ENCODE measurements around the gene NCCRP1. TPM values are rescaled to one million over a fixed set of nuclear protein-coding genes. Genes with fewer than 3 reads are reported as not detected.
A peak's percentile ranks its signal among the peaks of the same experiment; 100 is the strongest.

The NCCRP1 gene
- total and polyA plus RNA-seq, 4 donors = 0.05 to 0.97 (median 0.17) TPM

DNA sequence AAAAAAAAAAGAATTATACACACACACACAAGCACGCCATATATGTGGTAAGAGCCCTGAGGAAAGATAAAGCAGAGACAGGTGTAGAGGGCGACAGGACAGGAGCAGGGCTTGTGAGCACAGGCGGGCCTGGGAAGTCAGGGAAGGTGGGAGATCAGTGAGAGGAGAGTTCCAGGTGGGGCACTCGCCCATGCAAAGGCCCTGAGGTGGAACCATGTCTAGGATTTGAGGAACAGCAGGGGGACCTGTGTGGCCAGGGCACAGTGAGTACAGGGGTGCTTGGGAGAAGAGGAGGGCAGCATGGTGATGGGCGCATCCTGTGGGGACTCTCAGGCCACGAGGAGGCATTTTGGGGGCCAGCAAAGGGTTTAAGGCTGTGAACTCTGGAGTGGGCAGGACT, 32.5 kb upstream of the NCCRP1 start:
- WGBS, 2 donors = 94% methylated on average over 6 of the region's 6 CpGs
- H3K4me3 ChIP-seq = no peak overlapping the region
- TF ChIP-seq, protein P1, sequence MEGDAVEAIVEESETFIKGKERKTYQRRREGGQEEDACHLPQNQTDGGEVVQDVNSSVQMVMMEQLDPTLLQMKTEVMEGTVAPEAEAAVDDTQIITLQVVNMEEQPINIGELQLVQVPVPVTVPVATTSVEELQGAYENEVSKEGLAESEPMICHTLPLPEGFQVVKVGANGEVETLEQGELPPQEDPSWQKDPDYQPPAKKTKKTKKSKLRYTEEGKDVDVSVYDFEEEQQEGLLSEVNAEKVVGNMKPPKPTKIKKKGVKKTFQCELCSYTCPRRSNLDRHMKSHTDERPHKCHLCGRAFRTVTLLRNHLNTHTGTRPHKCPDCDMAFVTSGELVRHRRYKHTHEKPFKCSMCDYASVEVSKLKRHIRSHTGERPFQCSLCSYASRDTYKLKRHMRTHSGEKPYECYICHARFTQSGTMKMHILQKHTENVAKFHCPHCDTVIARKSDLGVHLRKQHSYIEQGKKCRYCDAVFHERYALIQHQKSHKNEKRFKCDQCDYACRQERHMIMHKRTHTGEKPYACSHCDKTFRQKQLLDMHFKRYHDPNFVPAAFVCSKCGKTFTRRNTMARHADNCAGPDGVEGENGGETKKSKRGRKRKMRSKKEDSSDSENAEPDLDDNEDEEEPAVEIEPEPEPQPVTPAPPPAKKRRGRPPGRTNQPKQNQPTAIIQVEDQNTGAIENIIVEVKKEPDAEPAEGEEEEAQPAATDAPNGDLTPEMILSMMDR (IDR thresholded peaks at IDR 0.05; ENCODE audit: control extremely low read depth, extremely low read depth) = no peak
- no peaks in the 10 kb centered on the region for H3K9me3 ChIP-seq (ENCODE audit: control insufficient read depth in 4 of 4, insufficient read depth in 3 of 4, low read length in 3 of 4)
- no peak overlapping the region for H3K27ac ChIP-seq (ENCODE audit: low read depth in 1 of 2, low read length in 1 of 2)
- ATAC-seq (ENCODE audit: insufficient read depth, low FRiP score) (no peak), DNase-seq (no peak)
- H3K4me1 ChIP-seq (ENCODE audit: control insufficient read depth in 5 of 5, insufficient read depth in 5 of 5, low read length in 5 of 5) = peaks cover 2 to 52% (median 27%) of the 10 kb centered on the region in 5 donors
- no peak overlapping the region for H3K9ac ChIP-seq (ENCODE audit: insufficient read depth in 1 of 2, low read length in 2 of 2)
- H3K27me3 ChIP-seq (ENCODE audit: control insufficient read depth in 3 of 3, insufficient read depth in 3 of 3, low read length in 2 of 3) = no peaks in the 10 kb centered on the region
- peaks cover 0 to 5% (median 0%) of the 10 kb centered on the region in 4 donors for H3K36me3 ChIP-seq (ENCODE audit: control insufficient read depth in 4 of 4, insufficient read depth in 4 of 4, low read length in 4 of 4)

DNA sequence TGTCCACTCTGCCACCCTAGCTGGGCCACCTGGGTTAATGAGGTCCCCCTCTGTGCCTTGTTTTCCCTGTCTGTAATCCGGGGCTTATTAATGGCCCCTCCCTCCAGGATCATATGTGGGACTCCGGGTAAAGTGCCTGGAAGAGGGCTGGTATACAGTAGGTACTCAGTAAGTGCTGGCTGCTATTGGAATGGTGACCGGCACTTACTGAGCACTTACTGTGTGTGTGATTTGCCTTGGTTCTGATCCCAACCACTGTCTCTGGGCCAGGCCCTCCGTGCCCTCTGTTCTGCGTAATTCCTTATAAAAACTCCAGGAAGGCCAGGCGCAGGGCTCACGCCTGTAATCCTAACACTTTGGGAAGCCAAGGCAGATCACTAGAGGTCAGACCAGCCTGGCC, 30.9 kb upstream of the NCCRP1 start:
- H3K4me3 ChIP-seq = no peak overlapping the region
- no peak for ATAC-seq (ENCODE audit: insufficient read depth, low FRiP score)
- H3K4me1 ChIP-seq (ENCODE audit: control insufficient read depth in 5 of 5, insufficient read depth in 5 of 5, low read length in 5 of 5) = peaks cover 2 to 44% (median 21%) of the 10 kb centered on the region in 5 donors
- H3K9ac ChIP-seq (ENCODE audit: insufficient read depth in 1 of 2, low read length in 2 of 2) = peak overlapping the region in 1 of 2 donors; percentile 2
- peaks cover 0 to 14% (median 3%) of the 10 kb centered on the region in 4 donors for H3K36me3 ChIP-seq (ENCODE audit: control insufficient read depth in 4 of 4, insufficient read depth in 4 of 4, low read length in 4 of 4)
- DNase-seq = no peak
- peak overlapping the region in 1 of 2 donors; percentile 62 for H3K27ac ChIP-seq (ENCODE audit: low read depth in 1 of 2, low read length in 1 of 2)
- TF ChIP-seq, protein P1 (IDR thresholded peaks at IDR 0.05; ENCODE audit: control extremely low read depth, extremely low read depth) = no peak
- 90 to 94% methylated on average over 7 of the region's 7 CpGs for WGBS, 2 donors
- H3K9me3 ChIP-seq (ENCODE audit: control insufficient read depth in 4 of 4, insufficient read depth in 3 of 4, low read length in 3 of 4) = no peaks in the 10 kb centered on the region
- H3K27me3 ChIP-seq (ENCODE audit: control insufficient read depth in 3 of 3, insufficient read depth in 3 of 3, low read length in 2 of 3) = no peaks in the 10 kb centered on the region

DNA sequence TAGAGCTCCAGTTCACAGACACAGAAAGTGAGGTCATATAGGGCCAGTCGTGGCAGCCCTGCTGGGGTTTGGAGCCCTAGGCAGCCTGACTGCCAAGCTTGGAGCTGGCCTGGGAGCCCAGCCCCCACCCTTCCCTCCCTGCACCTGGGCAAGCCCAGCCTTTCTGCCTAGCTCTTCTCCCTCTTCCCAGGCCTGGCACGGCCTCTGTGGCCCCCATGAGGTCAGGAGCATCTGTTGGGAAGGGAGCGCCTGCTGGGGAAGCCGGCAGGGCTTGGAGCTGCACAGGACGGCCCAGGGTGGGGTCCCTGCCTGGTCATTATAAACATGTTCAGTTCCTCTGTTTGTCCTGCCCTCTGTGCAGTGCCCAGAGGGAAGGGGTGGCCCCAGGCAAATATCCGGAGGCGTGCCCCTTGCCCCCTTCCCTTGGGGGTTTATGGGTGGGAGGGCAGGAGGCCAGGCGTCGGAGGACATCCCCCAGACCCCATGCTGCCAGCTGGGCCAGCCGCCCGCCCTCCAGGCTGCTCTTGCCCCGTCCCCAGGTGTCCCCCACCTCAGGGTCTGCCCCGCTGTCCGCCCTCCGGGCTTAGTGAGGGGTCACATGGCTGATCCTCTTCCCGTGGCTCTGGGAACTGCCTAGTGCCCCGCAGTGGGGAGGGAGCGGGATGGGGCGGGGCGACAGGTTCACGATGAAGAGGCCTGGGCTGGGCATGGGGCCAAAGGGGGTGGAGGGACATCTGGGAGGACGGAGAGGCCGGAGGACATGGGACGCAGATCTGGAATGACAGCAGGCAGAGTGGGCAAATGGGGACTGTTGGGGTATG, 30.0 kb upstream of the NCCRP1 start:
- 43 to 66% methylated on average over 23 to 24 of the region's 24 CpGs for WGBS, 2 donors
- TF ChIP-seq, protein P1 (IDR thresholded peaks at IDR 0.05; ENCODE audit: control extremely low read depth, extremely low read depth) = no peak
- ATAC-seq (ENCODE audit: insufficient read depth, low FRiP score) = peak; percentile 70
- Histone ChIP-seq H3K27ac (ENCODE audit: low read depth in 1 of 2, low read length in 1 of 2) (peak overlapping the region in 1 of 2 donors; percentile 82), H3K36me3 (ENCODE audit: control insufficient read depth in 4 of 4, insufficient read depth in 4 of 4, low read length in 4 of 4) (peaks cover 0 to 22% (median 4%) of the 10 kb centered on the region in 4 donors), H3K4me1 (ENCODE audit: control insufficient read depth in 5 of 5, insufficient read depth in 5 of 5, low read length in 5 of 5) (peaks cover 2 to 37% (median 19%) of the 10 kb centered on the region in 5 donors), H3K27me3 (ENCODE audit: control insufficient read depth in 3 of 3, insufficient read depth in 3 of 3, low read length in 2 of 3) (no peaks in the 10 kb centered on the region), H3K4me3 (peak overlapping the region; percentile 11), H3K9ac (ENCODE audit: insufficient read depth in 1 of 2, low read length in 2 of 2) (peak overlapping the region in 1 of 2 donors; percentile 2), H3K9me3 (ENCODE audit: control insufficient read depth in 4 of 4, insufficient read depth in 3 of 4, low read length in 3 of 4) (no peaks in the 10 kb centered on the region)
- peak; percentile 88 to 90 (median 90) for DNase-seq
